IMR-90 (cell line): ENCODE data around the gene CCNQ. TPM values are rescaled to one million over a fixed set of nuclear protein-coding genes. Genes with fewer than 3 reads are reported as not detected.

ENCODE experiments used
- ATAC-seq: fragments of 200-7000 bp; cut with Tn5 transposase; 2 replicates; pipeline ENCODE4 v1.9.1; 2020; ENCODE audit warnings: low read depth, mild to moderate bottlenecking, moderate library complexity
- BruUV-seq: library from RNA; stranded (reverse); fragments of 400-500 nt; replicated peaks from 2 replicates; lab custom pipeline; 2021; lab: Mats Ljungman, UMichigan
- CTCF ChIA-PET: fragments of 300-600 bp; formaldehyde crosslinking; extraction: SDS; loops from one replicate; lab custom pipeline; 2021; ENCODE audit warnings: antibody characterized with exemption; lab: Yijun Ruan, JAX
- POLR2A ChIA-PET: fragments of 300-600 bp; sonication (Branson Sonifier 250); formaldehyde crosslinking; loops from one replicate; lab custom pipeline; 2022; ENCODE audit warnings: antibody characterized with exemption; ENCODE audit not compliant: unreplicated experiment; lab: Charles Lee
- DNase-seq: peaks from one replicate; pipeline ENCODE4 v3.0.0; 2013
- H2AFZ ChIP-seq: replicated peaks from 2 replicates; pipeline ENCODE3; 2013; ENCODE audit warnings: low read length, mild to moderate bottlenecking; ENCODE audit not compliant: poor library complexity
- H2AK5ac ChIP-seq: 2 replicates; pipeline ENCODE4 v1.6.1; 2013; ENCODE audit warnings: low read depth, low read length, inconsistent platforms
- H2AK9ac ChIP-seq: replicated peaks from 2 replicates; pipeline ENCODE3; 2013; ENCODE audit warnings: mild to moderate bottlenecking, low read depth, low read length, moderate library complexity; ENCODE audit not compliant: poor library complexity
- H2BK120ac ChIP-seq: 2 replicates; pipeline ENCODE4 v1.6.1; 2013; ENCODE audit warnings: low read depth, low read length, inconsistent platforms
- H2BK15ac ChIP-seq: 3 replicates; pipeline ENCODE4 v1.6.1; 2013; ENCODE audit warnings: low read depth, low read length, inconsistent platforms
- H2BK20ac ChIP-seq: 2 replicates; pipeline ENCODE4 v1.6.1; 2013; ENCODE audit warnings: low read depth, mild to moderate bottlenecking, inconsistent platforms, low read length, moderate library complexity
- H2BK5ac ChIP-seq: 2 replicates; pipeline ENCODE4 v1.6.1; 2013; ENCODE audit warnings: mild to moderate bottlenecking, low read depth, low read length, inconsistent platforms; ENCODE audit not compliant: poor library complexity, severe bottlenecking
- H3K14ac ChIP-seq: replicated peaks from 2 replicates; pipeline ENCODE4 v1.6.1; 2013; ENCODE audit warnings: low read depth, low read length, inconsistent platforms
- H3K18ac ChIP-seq: 2 replicates; pipeline ENCODE4 v1.6.1; 2013; ENCODE audit warnings: low read depth, low read length, control low read depth
- H3K23ac ChIP-seq: 2 replicates; pipeline ENCODE4 v1.6.1; 2013; ENCODE audit warnings: low read depth, low read length, inconsistent platforms
- H3K27ac ChIP-seq: 2 replicates; pipeline ENCODE4 v1.5.1; 2013; ENCODE audit warnings: mild to moderate bottlenecking, control low read depth, low read length; ENCODE audit not compliant: insufficient read depth
- H3K27me3 ChIP-seq: 2 replicates; pipeline ENCODE4 v1.6.1; 2013; ENCODE audit warnings: low read length; ENCODE audit not compliant: control insufficient read depth, insufficient read depth
- H3K36me3 ChIP-seq: 2 replicates; pipeline ENCODE4 v1.6.1; 2013; ENCODE audit warnings: low read length, mixed read lengths; ENCODE audit not compliant: control insufficient read depth, insufficient read depth
- H3K4ac ChIP-seq: 2 replicates; pipeline ENCODE4 v1.6.1; 2013; ENCODE audit warnings: low read depth, low read length, inconsistent platforms
- H3K4me1 ChIP-seq: 2 replicates; pipeline ENCODE4 v1.6.1; 2013; ENCODE audit warnings: low read length, mixed read lengths; ENCODE audit not compliant: control insufficient read depth, insufficient read depth
- H3K4me2 ChIP-seq: 2 replicates; pipeline ENCODE4 v1.6.1; 2013; ENCODE audit warnings: low read depth, mild to moderate bottlenecking, control low read depth, low read length, moderate library complexity
- H3K4me3 ChIP-seq: 2 replicates; pipeline ENCODE4 v1.5.1; 2013; ENCODE audit warnings: low read depth, mild to moderate bottlenecking, control low read depth, low read length, moderate library complexity; ENCODE audit not compliant: insufficient read depth
- H3K56ac ChIP-seq: 2 replicates; pipeline ENCODE4 v1.6.1; 2013; ENCODE audit warnings: low read length, inconsistent platforms; ENCODE audit not compliant: insufficient read depth; ENCODE audit errors: extremely low read depth
- H3K79me1 ChIP-seq, 2 experiments: 2 replicates each; pipeline ENCODE4 v1.6.1; 2013; ENCODE audit warnings: low read length in 2 of 2, inconsistent platforms in 1 of 2, low read depth in 1 of 2
- H3K9ac ChIP-seq: 2 replicates; pipeline ENCODE4 v1.6.1; 2013; ENCODE audit warnings: low read depth, low read length, control low read depth
- H3K9me1 ChIP-seq: 2 replicates; pipeline ENCODE4 v1.6.1; 2013; ENCODE audit warnings: low read length, inconsistent platforms; ENCODE audit not compliant: insufficient read depth
- H3K9me3 ChIP-seq: 2 replicates; pipeline ENCODE4 v1.6.1; 2013; ENCODE audit warnings: low read length; ENCODE audit not compliant: control insufficient read depth, insufficient read depth
- H4K20me1 ChIP-seq: 2 replicates; pipeline ENCODE4 v1.6.1; 2013; ENCODE audit warnings: low read length, inconsistent platforms; ENCODE audit not compliant: insufficient read depth
- H4K5ac ChIP-seq: 2 replicates; pipeline ENCODE4 v1.6.1; 2013; ENCODE audit warnings: mild to moderate bottlenecking, low read depth, low read length, control low read depth
- H4K8ac ChIP-seq, 2 experiments: 2 replicates each; pipeline ENCODE4 v1.6.1; 2013; ENCODE audit warnings: low read depth in 2 of 2, low read length in 2 of 2, control low read depth in 1 of 2, inconsistent platforms in 1 of 2
- H4K91ac ChIP-seq: 2 replicates; pipeline ENCODE4 v1.6.1; 2013; ENCODE audit warnings: low read depth, low read length, inconsistent platforms; ENCODE audit not compliant: insufficient read depth
- CTCF ChIP-seq: conservative IDR thresholded peaks from 2 replicates; pipeline ENCODE4 v1.5.1; 2012; ENCODE audit warnings: mild to moderate bottlenecking, low read depth, low read length, improper control_type of control experiment
- ELK1 ChIP-seq: fragments of 150-350 bp; IDR thresholded peaks from 2 replicates; pipeline ENCODE4 v1.6.1; 2016; ENCODE audit warnings: low read depth, mild to moderate bottlenecking, low read length, moderate library complexity, borderline replicate concordance
- RAD21 ChIP-seq: IDR thresholded peaks from 2 replicates; pipeline ENCODE4 v1.6.1; 2012; ENCODE audit warnings: low read length, improper control_type of control experiment
- SMC3 ChIP-seq: fragments of 150-350 bp; IDR thresholded peaks from 2 replicates; pipeline ENCODE4 v1.6.1; 2016; ENCODE audit warnings: low read depth, mild to moderate bottlenecking, antibody characterized with exemption, low read length, moderate library complexity
- USF2 ChIP-seq: fragments of 150-350 bp; IDR thresholded peaks from 2 replicates; pipeline ENCODE4 v1.6.1; 2017; ENCODE audit warnings: mild to moderate bottlenecking, antibody characterized with exemption, low read length, low read depth
- WGBS, 2 experiments: methylation state at CpG; one replicate each; pipeline versions ENCODE4 v1.1.5 to v1.1.7; 2013; ENCODE audit warnings: missing lambda C conversion rate in 2 of 2; ENCODE audit not compliant: insufficient read length in 1 of 2; ENCODE audit errors: extremely low coverage in 2 of 2; 5-methylcytosine and 5-hydroxymethylcytosine counted together
- dilution Hi-C: fragments of 300-500 bp; cut with HindIII; formaldehyde crosslinking; loops from one replicate; pipeline ENCODE4 v1.14.3; 2018; ENCODE audit warnings: low sequenced_read_pairs; ENCODE audit not compliant: unreplicated experiment
- in situ Hi-C: fragments of 300-500 bp; cut with MboI; formaldehyde crosslinking; loops from 3 replicates; pipeline ENCODE4 v1.14.3; 2019; ENCODE audit warnings: low sequenced_read_pairs, inconsistent platforms, mixed read lengths
- intact Hi-C: fragments of 100-400 bp; cut with micrococcal nuclease; formaldehyde crosslinking; loops from 2 replicates; pipeline ENCODE4 v1.10.0; 2022
- polyA plus RNA-seq, 3 experiments: library from polyadenylated mRNA; depleted of rRNA; stranded (reverse); fragments of >200 nt; gene quantifications; 2 replicates each; pipeline ENCODE4 v1.2.3, GENCODE V29; 2012; ENCODE audit warnings: low replicate concordance in 1 of 3
- total RNA-seq: library from RNA; depleted of rRNA; stranded (reverse); fragments of >200 nt; gene quantifications from 2 replicates; pipeline ENCODE4 v1.2.3, GENCODE V29; 2012

The CCNQ gene
- total and polyA plus RNA-seq, 2 of the 4 experiments (the other 2 are of a cell fraction), result 27.6 to 35.2 TPM

GRCh38 chrX:153554519-153555167 is 44.3 kb downstream of the CCNQ start:
- no peak overlapping the region for H3K18ac ChIP-seq
- H4K5ac ChIP-seq, result no peak overlapping the region
- H2AK5ac ChIP-seq, result no peak overlapping the region
- intact Hi-C loops (loop anchor here (1.0 kb wide), 1 partner anchor 114 kb away; no protein-coding TSS in a partner anchor), in situ Hi-C loops (loop anchor here (5.0 kb wide), 1 partner anchor 113 kb away; no protein-coding TSS in a partner anchor), dilution Hi-C loops (no loop called here)
- peak overlapping the region; percentile 70 for H2AFZ ChIP-seq
- TF ChIP-seq USF2 (no peak), CTCF (peak; percentile 65), ELK1 (no peak), SMC3 (peak; percentile 69), RAD21 (peak; percentile 70)
- peak; percentile 94 for ATAC-seq
- H3K27ac ChIP-seq, result no peak overlapping the region
- H2BK15ac ChIP-seq, result no peak overlapping the region
- peaks cover 11% of the 10 kb centered on the region; the same call in 1 of the 2 replicates for H3K27me3 ChIP-seq
- H3K14ac ChIP-seq, result no peak overlapping the region
- H2BK5ac ChIP-seq, result no peak overlapping the region
- no peaks in the 10 kb centered on the region for H3K36me3 ChIP-seq
- H3K56ac ChIP-seq, result no peak overlapping the region
- CTCF ChIA-PET, result interaction anchor here (0.6 to 1.4 kb wide), 6 partner anchors 9 to 154 kb away, joined by 3 to 4 read pairs (median 3); no protein-coding TSS in a partner anchor
- no peak overlapping the region for H2BK20ac ChIP-seq
- DNase-seq, result peak; percentile 31
- H3K79me1 ChIP-seq, result no peaks in the 10 kb centered on the region
- no peak overlapping the region for H3K4me3 ChIP-seq
- H2AK9ac ChIP-seq, result no peak overlapping the region
- no peaks in the 10 kb centered on the region for H3K9me1 ChIP-seq
- H3K4me2 ChIP-seq, result no peak overlapping the region
- H3K9me3 ChIP-seq, result no peaks in the 10 kb centered on the region; the same call in 1 of the 2 replicates
- no peak overlapping the region for H2BK120ac ChIP-seq
- H3K9ac ChIP-seq, result no peak overlapping the region
- no peak overlapping the region for H3K23ac ChIP-seq
- H4K8ac ChIP-seq, result no peak overlapping the region
- POLR2A ChIA-PET, result no interaction called here
- H4K20me1 ChIP-seq, result no peaks in the 10 kb centered on the region
- no peak overlapping the region for H4K91ac ChIP-seq
- no peaks in the 10 kb centered on the region for H3K4me1 ChIP-seq
- no peak overlapping the region for H3K4ac ChIP-seq
- 23% methylated on average over 6 of the region's 17 CpGs; no CpG with 5 or more reads in 1 of the 2 experiments for WGBS, 2 experiments
- BruUV-seq, result no TSS peak
